ENCODE results near the gene GPA33.

DNA sequence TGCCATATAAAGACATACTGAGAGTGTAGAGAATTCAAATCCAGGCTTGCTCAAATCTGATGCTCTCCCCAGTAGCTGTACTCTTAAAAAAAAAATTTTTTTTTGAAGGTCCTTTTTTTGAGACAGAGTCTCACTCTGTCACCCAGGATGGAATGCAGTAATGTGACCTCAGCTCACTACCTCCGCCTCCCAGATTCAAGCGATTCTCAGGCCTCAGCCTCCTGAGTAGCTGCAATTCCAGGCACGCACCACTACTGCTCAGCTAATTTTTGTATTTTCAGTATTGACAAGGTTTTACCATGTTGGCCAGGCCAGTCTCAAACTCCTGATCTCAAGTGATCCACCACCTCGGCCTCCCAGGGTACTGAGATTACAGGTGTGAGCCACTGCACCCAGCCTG lies 32.4 kb upstream of the GPA33 start:
- TF ChIP-seq, protein P1, sequence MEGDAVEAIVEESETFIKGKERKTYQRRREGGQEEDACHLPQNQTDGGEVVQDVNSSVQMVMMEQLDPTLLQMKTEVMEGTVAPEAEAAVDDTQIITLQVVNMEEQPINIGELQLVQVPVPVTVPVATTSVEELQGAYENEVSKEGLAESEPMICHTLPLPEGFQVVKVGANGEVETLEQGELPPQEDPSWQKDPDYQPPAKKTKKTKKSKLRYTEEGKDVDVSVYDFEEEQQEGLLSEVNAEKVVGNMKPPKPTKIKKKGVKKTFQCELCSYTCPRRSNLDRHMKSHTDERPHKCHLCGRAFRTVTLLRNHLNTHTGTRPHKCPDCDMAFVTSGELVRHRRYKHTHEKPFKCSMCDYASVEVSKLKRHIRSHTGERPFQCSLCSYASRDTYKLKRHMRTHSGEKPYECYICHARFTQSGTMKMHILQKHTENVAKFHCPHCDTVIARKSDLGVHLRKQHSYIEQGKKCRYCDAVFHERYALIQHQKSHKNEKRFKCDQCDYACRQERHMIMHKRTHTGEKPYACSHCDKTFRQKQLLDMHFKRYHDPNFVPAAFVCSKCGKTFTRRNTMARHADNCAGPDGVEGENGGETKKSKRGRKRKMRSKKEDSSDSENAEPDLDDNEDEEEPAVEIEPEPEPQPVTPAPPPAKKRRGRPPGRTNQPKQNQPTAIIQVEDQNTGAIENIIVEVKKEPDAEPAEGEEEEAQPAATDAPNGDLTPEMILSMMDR (IDR thresholded peaks at IDR 0.05; ENCODE audit: low read depth, low read length): no peak
- TF ChIP-seq POLR2A (IDR thresholded peaks at IDR 0.05; ENCODE audit: extremely low read depth, insufficient read length) (no peak), MAX (IDR thresholded peaks at IDR 0.05; ENCODE audit: low read depth, low read length) (no peak)

Data from NB4 (cell line).